Epithelial cell of prostate (primary cell): ENCODE measurements around the gene SARDH.
"Not testable (repeated sequence)": the region's sequence is repeated elsewhere in the genome, so short reads cannot be mapped to it uniquely, and the experiment has no call there.

Experiments
- DNase-seq: peaks from one replicate; pipeline ENCODE4 v3.0.0-alpha.2; 2011; ENCODE audit warnings: low read depth, low spot score
- H3K27ac ChIP-seq: fragments of 450-650 bp; 2 replicates; pipeline ENCODE4 v1.5.1; 2017; ENCODE audit warnings: mild to moderate bottlenecking

The SARDH gene

GRCh38 chr9:133677126-133678010 is 60.8 kb downstream of the SARDH start:
- DNase-seq: no peak
- H3K27ac ChIP-seq: no peak overlapping the region

- H3K27ac ChIP-seq: no peak overlapping the region
Observed at GRCh38 chr9:133676450-133676849, 61.7 kb downstream of the SARDH start.

GRCh38 chr9:133675796-133676195 is 62.4 kb downstream of the SARDH start:
- not testable (repeated sequence) for DNase-seq, H3K27ac ChIP-seq

More at GRCh38 chr9:133676450-133676849, 61.7 kb downstream of the SARDH start:
- DNase-seq: no peak

GRCh38 chr9:133674091-133674490 is 64.1 kb downstream of the SARDH start:
- H3K27ac ChIP-seq: no peak overlapping the region
- no peak for DNase-seq

GRCh38 chr9:133673258-133673655 is 64.9 kb downstream of the SARDH start:
- H3K27ac ChIP-seq: no peak overlapping the region
- DNase-seq: no peak

GRCh38 chr9:133672503-133673257 is 65.5 kb downstream of the SARDH start:
- no peak for DNase-seq
- no peak overlapping the region for H3K27ac ChIP-seq

GRCh38 chr9:133671371-133671770 is 66.8 kb downstream of the SARDH start:
- no peak overlapping the region for H3K27ac ChIP-seq
- no peak for DNase-seq

- no peak for DNase-seq
- no peak overlapping the region for H3K27ac ChIP-seq
Observed at GRCh38 chr9:133670466-133670865, 67.7 kb downstream of the SARDH start.

- no peak for DNase-seq
Observed at GRCh38 chr9:133669182-133669801, 68.9 kb downstream of the SARDH start.

GRCh38 chr9:133667759-133668450 is 70.2 kb downstream of the SARDH start:
- H3K27ac ChIP-seq: no peak overlapping the region
- no peak for DNase-seq

More at GRCh38 chr9:133669182-133669801, 68.9 kb downstream of the SARDH start:
- H3K27ac ChIP-seq: no peak overlapping the region

GRCh38 chr9:133666845-133667244 is 71.3 kb downstream of the SARDH start:
- no peak for DNase-seq
- no peak overlapping the region for H3K27ac ChIP-seq

GRCh38 chr9:133666387-133666786 is 71.8 kb downstream of the SARDH start:
- H3K27ac ChIP-seq: no peak overlapping the region
- DNase-seq: no peak

GRCh38 chr9:133665535-133665934 is 72.6 kb downstream of the SARDH start:
- DNase-seq: no peak
- no peak overlapping the region for H3K27ac ChIP-seq

- H3K27ac ChIP-seq: no peak overlapping the region
- no peak for DNase-seq
Observed at GRCh38 chr9:133665096-133665495, 73.1 kb downstream of the SARDH start.

GRCh38 chr9:133664173-133665050 is 73.7 kb downstream of the SARDH start:
- no peak overlapping the region for H3K27ac ChIP-seq
- no peak for DNase-seq

GRCh38 chr9:133661846-133662540 is 76.2 kb downstream of the SARDH start:
- DNase-seq: no peak
- no peak overlapping the region for H3K27ac ChIP-seq

- no peak for DNase-seq
- H3K27ac ChIP-seq: no peak overlapping the region
Observed at GRCh38 chr9:133659516-133659915, 78.6 kb downstream of the SARDH start.
